Measurements from ENCODE around the gene EGFL7.
A peak's percentile ranks its signal among the peaks of the same experiment; 100 is the strongest.

EGFL7 gene

DNA sequence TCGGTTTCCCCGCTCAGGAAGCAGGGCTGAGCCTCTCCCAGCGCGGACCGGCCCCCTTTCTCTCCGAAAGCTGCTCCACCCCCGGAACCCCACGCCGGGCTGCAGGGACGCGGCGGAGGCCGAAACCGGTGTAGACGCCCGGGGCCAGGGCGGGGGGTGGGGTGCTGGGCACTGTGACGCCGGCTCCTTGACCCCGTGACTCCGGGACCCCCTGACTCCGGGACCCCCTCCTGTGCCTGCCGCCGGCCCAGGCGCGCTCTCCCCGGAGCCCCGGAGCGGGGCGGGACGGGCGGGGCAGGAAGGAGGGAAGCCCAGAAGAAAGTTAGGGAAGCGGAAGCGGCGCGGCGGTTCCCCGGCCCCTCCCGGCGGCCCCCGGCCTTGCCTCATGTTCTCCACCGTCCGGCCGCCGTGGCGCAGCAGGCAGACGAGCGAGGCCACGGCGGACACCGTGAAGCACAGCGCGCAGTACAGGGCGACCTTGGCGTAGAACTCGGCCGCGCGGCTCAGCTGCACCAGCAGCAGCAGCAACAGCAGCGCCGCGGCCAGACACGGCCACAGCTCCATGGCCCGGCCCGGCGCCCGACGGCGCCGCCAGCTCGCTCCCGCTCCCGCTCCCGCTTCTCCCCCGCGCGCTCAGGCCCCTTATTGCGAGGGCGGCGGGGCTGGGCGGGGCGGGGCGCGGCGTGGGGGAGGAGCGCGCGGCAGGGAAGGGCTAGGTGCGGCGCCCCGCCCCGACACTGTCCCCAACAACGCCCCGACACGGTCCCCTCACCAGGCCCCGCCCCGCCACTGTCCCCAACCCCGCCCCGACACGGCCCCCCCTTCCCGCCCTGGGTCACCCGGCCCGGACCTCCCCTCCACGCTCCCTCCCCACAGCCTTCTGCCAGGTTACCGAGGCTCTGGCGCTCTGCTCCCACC, 24.3 kb downstream of the EGFL7 start, which contains the start of gene AGPAT2 (continued):
- TF ChIP-seq, protein P1, sequence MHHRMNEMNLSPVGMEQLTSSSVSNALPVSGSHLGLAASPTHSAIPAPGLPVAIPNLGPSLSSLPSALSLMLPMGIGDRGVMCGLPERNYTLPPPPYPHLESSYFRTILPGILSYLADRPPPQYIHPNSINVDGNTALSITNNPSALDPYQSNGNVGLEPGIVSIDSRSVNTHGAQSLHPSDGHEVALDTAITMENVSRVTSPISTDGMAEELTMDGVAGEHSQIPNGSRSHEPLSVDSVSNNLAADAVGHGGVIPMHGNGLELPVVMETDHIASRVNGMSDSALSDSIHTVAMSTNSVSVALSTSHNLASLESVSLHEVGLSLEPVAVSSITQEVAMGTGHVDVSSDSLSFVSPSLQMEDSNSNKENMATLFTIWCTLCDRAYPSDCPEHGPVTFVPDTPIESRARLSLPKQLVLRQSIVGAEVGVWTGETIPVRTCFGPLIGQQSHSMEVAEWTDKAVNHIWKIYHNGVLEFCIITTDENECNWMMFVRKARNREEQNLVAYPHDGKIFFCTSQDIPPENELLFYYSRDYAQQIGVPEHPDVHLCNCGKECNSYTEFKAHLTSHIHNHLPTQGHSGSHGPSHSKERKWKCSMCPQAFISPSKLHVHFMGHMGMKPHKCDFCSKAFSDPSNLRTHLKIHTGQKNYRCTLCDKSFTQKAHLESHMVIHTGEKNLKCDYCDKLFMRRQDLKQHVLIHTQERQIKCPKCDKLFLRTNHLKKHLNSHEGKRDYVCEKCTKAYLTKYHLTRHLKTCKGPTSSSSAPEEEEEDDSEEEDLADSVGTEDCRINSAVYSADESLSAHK (tag by site-specific recombination; IDR thresholded peaks at IDR 0.05): no peak
- no peak for TF ChIP-seq ZNF266 (tag by site-specific recombination; IDR thresholded peaks at IDR 0.05; ENCODE audit: low read depth)
- TF ChIP-seq, protein P2, sequence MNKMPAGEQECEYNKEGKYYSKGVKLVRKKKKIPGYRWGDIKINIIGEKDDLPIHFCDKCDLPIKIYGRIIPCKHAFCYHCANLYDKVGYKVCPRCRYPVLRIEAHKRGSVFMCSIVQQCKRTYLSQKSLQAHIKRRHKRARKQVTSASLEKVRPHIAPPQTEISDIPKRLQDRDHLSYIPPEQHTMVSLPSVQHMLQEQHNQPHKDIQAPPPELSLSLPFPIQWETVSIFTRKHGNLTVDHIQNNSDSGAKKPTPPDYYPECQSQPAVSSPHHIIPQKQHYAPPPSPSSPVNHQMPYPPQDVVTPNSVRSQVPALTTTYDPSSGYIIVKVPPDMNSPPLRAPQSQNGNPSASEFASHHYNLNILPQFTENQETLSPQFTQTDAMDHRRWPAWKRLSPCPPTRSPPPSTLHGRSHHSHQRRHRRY (tag by site-specific recombination; IDR thresholded peaks at IDR 0.05): no peak
- TF ChIP-seq ZNF138 (tag by site-specific recombination; IDR thresholded peaks at IDR 0.05; ENCODE audit: borderline replicate concordance): no peak
- TF ChIP-seq, protein P3, sequence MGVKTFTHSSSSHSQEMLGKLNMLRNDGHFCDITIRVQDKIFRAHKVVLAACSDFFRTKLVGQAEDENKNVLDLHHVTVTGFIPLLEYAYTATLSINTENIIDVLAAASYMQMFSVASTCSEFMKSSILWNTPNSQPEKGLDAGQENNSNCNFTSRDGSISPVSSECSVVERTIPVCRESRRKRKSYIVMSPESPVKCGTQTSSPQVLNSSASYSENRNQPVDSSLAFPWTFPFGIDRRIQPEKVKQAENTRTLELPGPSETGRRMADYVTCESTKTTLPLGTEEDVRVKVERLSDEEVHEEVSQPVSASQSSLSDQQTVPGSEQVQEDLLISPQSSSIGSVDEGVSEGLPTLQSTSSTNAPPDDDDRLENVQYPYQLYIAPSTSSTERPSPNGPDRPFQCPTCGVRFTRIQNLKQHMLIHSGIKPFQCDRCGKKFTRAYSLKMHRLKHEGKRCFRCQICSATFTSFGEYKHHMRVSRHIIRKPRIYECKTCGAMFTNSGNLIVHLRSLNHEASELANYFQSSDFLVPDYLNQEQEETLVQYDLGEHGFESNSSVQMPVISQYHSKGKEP (tag by site-specific recombination; IDR thresholded peaks at IDR 0.05): no peak
- TF ChIP-seq ZNF610 (tag by site-specific recombination; IDR thresholded peaks at IDR 0.05; ENCODE audit: borderline replicate concordance): 0 out of 2 replicates have a peak, but pooled peaks have one; percentile 26
- TF ChIP-seq SALL2 (tag by site-specific recombination; IDR thresholded peaks at IDR 0.05; ENCODE audit: borderline replicate concordance): no peak
- TF ChIP-seq ZBTB20 (tag by site-specific recombination; IDR thresholded peaks at IDR 0.05): peak; percentile 67; the same call in 1 of the 2 replicates
- TF ChIP-seq ZNF311 (tag by site-specific recombination; IDR thresholded peaks at IDR 0.05; ENCODE audit: borderline replicate concordance): no peak
- TF ChIP-seq ZBTB17 (tag by site-specific recombination; IDR thresholded peaks at IDR 0.05): no peak
- TF ChIP-seq ZNF660 (tag by site-specific recombination; IDR thresholded peaks at IDR 0.05): 0 out of 2 replicates have a peak, but pooled peaks have one; percentile 47
- TF ChIP-seq ZNF558 (tag by site-specific recombination; IDR thresholded peaks at IDR 0.05): no peak
- TF ChIP-seq, protein P4, sequence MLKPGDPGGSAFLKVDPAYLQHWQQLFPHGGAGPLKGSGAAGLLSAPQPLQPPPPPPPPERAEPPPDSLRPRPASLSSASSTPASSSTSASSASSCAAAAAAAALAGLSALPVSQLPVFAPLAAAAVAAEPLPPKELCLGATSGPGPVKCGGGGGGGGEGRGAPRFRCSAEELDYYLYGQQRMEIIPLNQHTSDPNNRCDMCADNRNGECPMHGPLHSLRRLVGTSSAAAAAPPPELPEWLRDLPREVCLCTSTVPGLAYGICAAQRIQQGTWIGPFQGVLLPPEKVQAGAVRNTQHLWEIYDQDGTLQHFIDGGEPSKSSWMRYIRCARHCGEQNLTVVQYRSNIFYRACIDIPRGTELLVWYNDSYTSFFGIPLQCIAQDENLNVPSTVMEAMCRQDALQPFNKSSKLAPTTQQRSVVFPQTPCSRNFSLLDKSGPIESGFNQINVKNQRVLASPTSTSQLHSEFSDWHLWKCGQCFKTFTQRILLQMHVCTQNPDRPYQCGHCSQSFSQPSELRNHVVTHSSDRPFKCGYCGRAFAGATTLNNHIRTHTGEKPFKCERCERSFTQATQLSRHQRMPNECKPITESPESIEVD (tag by site-specific recombination; IDR thresholded peaks at IDR 0.05): no peak
- peak; percentile 27; the same call in 1 of the 2 replicates for TF ChIP-seq SP7 (tag by site-specific recombination; IDR thresholded peaks at IDR 0.05)
- no peak for TF ChIP-seq ZNF571 (tag by site-specific recombination; IDR thresholded peaks at IDR 0.05)
- TF ChIP-seq GLI2 (tag by site-specific recombination; IDR thresholded peaks at IDR 0.05; ENCODE audit: borderline replicate concordance, low read depth): no peak
- TF ChIP-seq ZNF239 (tag by site-specific recombination; IDR thresholded peaks at IDR 0.05): no peak
- TF ChIP-seq TCF7L2 (IDR thresholded peaks at IDR 0.05; ENCODE audit: borderline replicate concordance, low read depth, low read length): no peak
- TF ChIP-seq, protein P5, sequence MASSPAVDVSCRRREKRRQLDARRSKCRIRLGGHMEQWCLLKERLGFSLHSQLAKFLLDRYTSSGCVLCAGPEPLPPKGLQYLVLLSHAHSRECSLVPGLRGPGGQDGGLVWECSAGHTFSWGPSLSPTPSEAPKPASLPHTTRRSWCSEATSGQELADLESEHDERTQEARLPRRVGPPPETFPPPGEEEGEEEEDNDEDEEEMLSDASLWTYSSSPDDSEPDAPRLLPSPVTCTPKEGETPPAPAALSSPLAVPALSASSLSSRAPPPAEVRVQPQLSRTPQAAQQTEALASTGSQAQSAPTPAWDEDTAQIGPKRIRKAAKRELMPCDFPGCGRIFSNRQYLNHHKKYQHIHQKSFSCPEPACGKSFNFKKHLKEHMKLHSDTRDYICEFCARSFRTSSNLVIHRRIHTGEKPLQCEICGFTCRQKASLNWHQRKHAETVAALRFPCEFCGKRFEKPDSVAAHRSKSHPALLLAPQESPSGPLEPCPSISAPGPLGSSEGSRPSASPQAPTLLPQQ (tag by site-specific recombination; IDR thresholded peaks at IDR 0.05): peak; percentile 73
- no peak for TF ChIP-seq ZNF354C (tag by site-specific recombination; IDR thresholded peaks at IDR 0.05; ENCODE audit: borderline replicate concordance, low read depth)
- TF ChIP-seq, protein P6, sequence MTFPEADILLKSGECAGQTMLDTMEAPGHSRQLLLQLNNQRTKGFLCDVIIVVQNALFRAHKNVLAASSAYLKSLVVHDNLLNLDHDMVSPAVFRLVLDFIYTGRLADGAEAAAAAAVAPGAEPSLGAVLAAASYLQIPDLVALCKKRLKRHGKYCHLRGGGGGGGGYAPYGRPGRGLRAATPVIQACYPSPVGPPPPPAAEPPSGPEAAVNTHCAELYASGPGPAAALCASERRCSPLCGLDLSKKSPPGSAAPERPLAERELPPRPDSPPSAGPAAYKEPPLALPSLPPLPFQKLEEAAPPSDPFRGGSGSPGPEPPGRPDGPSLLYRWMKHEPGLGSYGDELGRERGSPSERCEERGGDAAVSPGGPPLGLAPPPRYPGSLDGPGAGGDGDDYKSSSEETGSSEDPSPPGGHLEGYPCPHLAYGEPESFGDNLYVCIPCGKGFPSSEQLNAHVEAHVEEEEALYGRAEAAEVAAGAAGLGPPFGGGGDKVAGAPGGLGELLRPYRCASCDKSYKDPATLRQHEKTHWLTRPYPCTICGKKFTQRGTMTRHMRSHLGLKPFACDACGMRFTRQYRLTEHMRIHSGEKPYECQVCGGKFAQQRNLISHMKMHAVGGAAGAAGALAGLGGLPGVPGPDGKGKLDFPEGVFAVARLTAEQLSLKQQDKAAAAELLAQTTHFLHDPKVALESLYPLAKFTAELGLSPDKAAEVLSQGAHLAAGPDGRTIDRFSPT (tag by site-specific recombination; IDR thresholded peaks at IDR 0.05): no peak
- no peak for TF ChIP-seq REPIN1 (tag by site-specific recombination; IDR thresholded peaks at IDR 0.05; ENCODE audit: low read depth)
- TF ChIP-seq ZNF341 (tag by site-specific recombination; IDR thresholded peaks at IDR 0.05; ENCODE audit: low read depth): peak; percentile 84
- TF ChIP-seq ZBTB8A (tag by site-specific recombination; IDR thresholded peaks at IDR 0.05): peak; percentile 68
- TF ChIP-seq, protein P7, sequence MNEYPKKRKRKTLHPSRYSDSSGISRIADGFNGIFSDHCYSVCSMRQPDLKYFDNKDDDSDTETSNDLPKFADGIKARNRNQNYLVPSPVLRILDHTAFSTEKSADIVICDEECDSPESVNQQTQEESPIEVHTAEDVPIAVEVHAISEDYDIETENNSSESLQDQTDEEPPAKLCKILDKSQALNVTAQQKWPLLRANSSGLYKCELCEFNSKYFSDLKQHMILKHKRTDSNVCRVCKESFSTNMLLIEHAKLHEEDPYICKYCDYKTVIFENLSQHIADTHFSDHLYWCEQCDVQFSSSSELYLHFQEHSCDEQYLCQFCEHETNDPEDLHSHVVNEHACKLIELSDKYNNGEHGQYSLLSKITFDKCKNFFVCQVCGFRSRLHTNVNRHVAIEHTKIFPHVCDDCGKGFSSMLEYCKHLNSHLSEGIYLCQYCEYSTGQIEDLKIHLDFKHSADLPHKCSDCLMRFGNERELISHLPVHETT (tag by site-specific recombination; IDR thresholded peaks at IDR 0.05): no peak

Data from HEK293 (cell line).